Neural cell (in vitro differentiated cells): ENCODE results near the gene HMCES. TPM values are rescaled to one million over a fixed set of nuclear protein-coding genes. Genes with fewer than 3 reads are reported as not detected.

ENCODE experiments used
- H2AFZ ChIP-seq: fragments of 200-600, 300-800 bp; sonication (generic), shearing (Covaris generic); 2 replicates; pipeline ENCODE4 v1.6.0; 2014; ENCODE audit warnings: low read depth, mild to moderate bottlenecking, antibody characterized with exemption, low read length, moderate library complexity
- H3F3A ChIP-seq: fragments of 200-600 bp; shearing (Covaris generic); 2 replicates; pipeline ENCODE4 v1.6.1; 2016; ENCODE audit warnings: mild to moderate bottlenecking, moderate library complexity, mixed read lengths, antibody characterized with exemption, low read length; ENCODE audit not compliant: insufficient read depth, poor library complexity, severe bottlenecking
- H3K27ac ChIP-seq: fragments of 200-600, 300-800 bp; sonication (generic), shearing (Covaris generic); 2 replicates; pipeline ENCODE4 v1.5.1; 2014; ENCODE audit warnings: mild to moderate bottlenecking, low read length, moderate library complexity
- H3K27me3 ChIP-seq: fragments of 300-800, 200-600 bp; sonication (generic), shearing (Covaris generic); 2 replicates; pipeline ENCODE4 v1.6.0; 2014; ENCODE audit warnings: mild to moderate bottlenecking, low read depth, low read length, moderate library complexity; ENCODE audit not compliant: insufficient read depth
- H3K36me3 ChIP-seq: fragments of 300-800, 200-600 bp; sonication (generic), shearing (Covaris generic); 2 replicates; pipeline ENCODE4 v1.5.1; 2014; ENCODE audit warnings: mild to moderate bottlenecking, antibody characterized with exemption, low read length, moderate library complexity; ENCODE audit not compliant: insufficient read depth
- H3K4me2 ChIP-seq: fragments of 300-800, 200-600 bp; sonication (generic), shearing (Covaris generic); 2 replicates; pipeline ENCODE4 v1.6.0; 2014; ENCODE audit warnings: mild to moderate bottlenecking, low read length
- H3K4me3 ChIP-seq: fragments of 300-800, 200-600 bp; sonication (generic), shearing (Covaris generic); 2 replicates; pipeline ENCODE4 v1.5.1; 2014; ENCODE audit warnings: mild to moderate bottlenecking, low read length, moderate library complexity
- H3K79me2 ChIP-seq: fragments of 200-600 bp; shearing (Covaris generic); replicated peaks from 2 replicates; pipeline ENCODE4 v1.6.0; 2014; ENCODE audit warnings: mild to moderate bottlenecking, low read length, moderate library complexity; ENCODE audit not compliant: insufficient read depth
- H3K9ac ChIP-seq: fragments of 300-800, 200-600 bp; sonication (generic), shearing (Covaris generic); 2 replicates; pipeline ENCODE4 v1.6.1; 2016; ENCODE audit warnings: mild to moderate bottlenecking, low read length, mixed read lengths
- H3K9me2 ChIP-seq: fragments of 200-600 bp; shearing (Covaris generic); 2 replicates; pipeline ENCODE4 v1.6.1; 2016; ENCODE audit warnings: mild to moderate bottlenecking, low read length, mixed read lengths; ENCODE audit not compliant: insufficient read depth
- H3K9me3 ChIP-seq: fragments of 200-600, 300-800 bp; sonication (generic), shearing (Covaris generic); 2 replicates; pipeline ENCODE4 v1.6.1; 2016; ENCODE audit warnings: mild to moderate bottlenecking, mixed run types, low read length, moderate library complexity, mixed read lengths
- H4K20me1 ChIP-seq: fragments of 200-600 bp; shearing (Covaris generic); 2 replicates; pipeline ENCODE4 v1.6.1; 2016; ENCODE audit warnings: mild to moderate bottlenecking, mixed run types; ENCODE audit not compliant: insufficient read depth
- CTCF ChIP-seq: fragments of 450-650 bp; IDR thresholded peaks from 2 replicates; pipeline ENCODE4 v1.5.1; 2014; ENCODE audit warnings: antibody characterized with exemption, mild to moderate bottlenecking, moderate library complexity; ENCODE audit not compliant: poor library complexity, severe bottlenecking
- EP300 ChIP-seq: fragments of 450-650 bp; conservative IDR thresholded peaks from 2 replicates; pipeline ENCODE4 v1.6.1; 2014; ENCODE audit warnings: antibody characterized with exemption, mild to moderate bottlenecking, moderate library complexity; ENCODE audit not compliant: poor library complexity, severe bottlenecking
- EZH2 ChIP-seq: fragments of 200-600, 300-800 bp; shearing (Covaris generic), sonication (generic); IDR thresholded peaks from 2 replicates; pipeline ENCODE4 v1.6.1; 2014; ENCODE audit warnings: antibody characterized with exemption, low read length, borderline replicate concordance, mild to moderate bottlenecking; ENCODE audit not compliant: insufficient read depth, poor library complexity, severe bottlenecking
- MXI1 ChIP-seq: fragments of 450-650 bp; conservative IDR thresholded peaks from 2 replicates; pipeline ENCODE4 v1.6.1; 2014; ENCODE audit warnings: antibody characterized with exemption, mild to moderate bottlenecking; ENCODE audit not compliant: poor library complexity, severe bottlenecking
- POLR2AphosphoS5 ChIP-seq: IDR thresholded peaks from 2 replicates; pipeline ENCODE4 v1.6.1; 2012
- RAD21 ChIP-seq: fragments of 450-650 bp; conservative IDR thresholded peaks from 2 replicates; pipeline ENCODE4 v1.6.1; 2014; ENCODE audit warnings: antibody characterized with exemption, mild to moderate bottlenecking, moderate library complexity
- REST ChIP-seq: IDR thresholded peaks from 2 replicates; pipeline ENCODE4 v1.6.1; 2012; ENCODE audit warnings: borderline replicate concordance
- SMC3 ChIP-seq: fragments of 450-650 bp; conservative IDR thresholded peaks from 2 replicates; pipeline ENCODE4 v1.6.1; 2014; ENCODE audit warnings: antibody characterized with exemption, mild to moderate bottlenecking, moderate library complexity; ENCODE audit not compliant: poor library complexity
- TAF1 ChIP-seq: IDR thresholded peaks from 2 replicates; pipeline ENCODE4 v1.6.1; 2012; ENCODE audit warnings: low read depth
- polyA plus RNA-seq: library from polyadenylated mRNA; depleted of rRNA; stranded (reverse); fragments of >200 nt; gene quantifications from 2 replicates; pipeline ENCODE4 v1.2.3, GENCODE V29; 2014

Gene HMCES
- polyA plus RNA-seq, 1 donor from 2014 or later, result 23.0 TPM

DNA sequence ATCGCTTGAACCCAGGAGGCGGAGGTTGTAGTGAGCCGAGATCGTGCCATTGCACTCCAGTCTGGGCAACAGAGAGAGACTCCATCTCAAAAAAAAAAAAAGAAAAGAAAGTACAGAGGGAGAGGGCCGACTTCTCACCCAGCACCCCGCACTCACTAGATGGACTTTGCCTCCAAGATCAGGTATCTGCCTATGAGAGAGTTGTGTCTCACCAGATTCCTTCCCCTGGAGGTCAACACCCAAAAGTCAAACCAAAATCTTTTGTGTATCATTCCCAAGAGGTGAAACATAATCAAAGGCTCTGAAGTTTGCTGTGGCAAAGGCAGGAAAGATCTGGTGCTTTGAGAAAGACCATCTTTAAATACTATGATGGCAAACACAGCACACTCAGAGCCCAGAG is 51.2 kb downstream of the HMCES start:
- Histone ChIP-seq H3K9me2 (no peaks in the 10 kb centered on the region), H2AFZ (no peak overlapping the region), H3K4me3 (no peak overlapping the region), H3K79me2 (no peaks in the 10 kb centered on the region), H3K9ac (no peak overlapping the region), H3K36me3 (no peaks in the 10 kb centered on the region), H4K20me1 (no peaks in the 10 kb centered on the region), H3K9me3 (no peaks in the 10 kb centered on the region), H3F3A (no peaks in the 10 kb centered on the region), H3K4me2 (no peak overlapping the region), H3K27ac (no peak overlapping the region), H3K27me3 (no peaks in the 10 kb centered on the region)
- no peak for TF ChIP-seq EP300
- TF ChIP-seq CTCF, result no peak
- no peak for TF ChIP-seq TAF1
- no peak for TF ChIP-seq RAD21
- no peak for TF ChIP-seq MXI1
- TF ChIP-seq REST, result no peak
- TF ChIP-seq EZH2, result no peak
- no peak for TF ChIP-seq SMC3
- TF ChIP-seq POLR2AphosphoS5, result no peak

GRCh38 chr3:129330409-129330808 is 51.7 kb downstream of the HMCES start:
- H3K9ac ChIP-seq, result no peak overlapping the region
- H3K27me3 ChIP-seq, result no peaks in the 10 kb centered on the region
- no peaks in the 10 kb centered on the region for H3K9me2 ChIP-seq
- H3K27ac ChIP-seq, result no peak overlapping the region
- no peak overlapping the region for H2AFZ ChIP-seq
- H3K4me2 ChIP-seq, result no peak overlapping the region
- H3K36me3 ChIP-seq, result no peaks in the 10 kb centered on the region
- TF ChIP-seq CTCF, result no peak
- no peak for TF ChIP-seq TAF1
- TF ChIP-seq EZH2, result no peak
- no peak for TF ChIP-seq EP300
- TF ChIP-seq REST, result no peak
- TF ChIP-seq RAD21, result no peak
- TF ChIP-seq POLR2AphosphoS5, result no peak
- TF ChIP-seq MXI1, result no peak
- TF ChIP-seq SMC3, result no peak
- H3K9me3 ChIP-seq, result no peaks in the 10 kb centered on the region
- no peaks in the 10 kb centered on the region for H3K79me2 ChIP-seq
- H3K4me3 ChIP-seq, result no peak overlapping the region
- H4K20me1 ChIP-seq, result no peaks in the 10 kb centered on the region
- H3F3A ChIP-seq, result no peaks in the 10 kb centered on the region
